Mesenchymal stem cell (in vitro differentiated cells and primary cell): ENCODE data around the gene TMCO4.
"Not testable (repeated sequence)": the region's sequence is repeated elsewhere in the genome, so short reads cannot be mapped to it uniquely, and the experiment has no call there.

Experiments
- DNase-seq: peaks from one replicate; pipeline ENCODE4 v3.0.0-alpha.2; 2013
- H2AFZ ChIP-seq: one replicate; pipeline ENCODE4 v1.6.1; 2013; ENCODE audit warnings: low read depth, mild to moderate bottlenecking, control low read depth, inconsistent platforms, low read length, moderate library complexity
- H2AK5ac ChIP-seq: 2 replicates; pipeline ENCODE4 v1.6.1; 2013; ENCODE audit warnings: low read length, moderate library complexity, mild to moderate bottlenecking, inconsistent platforms; ENCODE audit not compliant: severe bottlenecking
- H2BK120ac ChIP-seq: one replicate; pipeline ENCODE4 v1.6.1; 2013; ENCODE audit warnings: low read depth, mild to moderate bottlenecking, inconsistent platforms, low read length, moderate library complexity
- H2BK12ac ChIP-seq, 2 experiments: one replicate each; pipeline ENCODE4 v1.6.1; 2013; ENCODE audit warnings: inconsistent platforms in 2 of 2, low read length in 2 of 2, mild to moderate bottlenecking in 2 of 2, moderate library complexity in 2 of 2, control low read depth in 1 of 2
- H2BK15ac ChIP-seq: one replicate; pipeline ENCODE4 v1.6.1; 2013; ENCODE audit warnings: mild to moderate bottlenecking, low read depth, inconsistent platforms; ENCODE audit not compliant: poor library complexity, severe bottlenecking
- H2BK5ac ChIP-seq: 2 replicates; pipeline ENCODE4 v1.6.1; 2013; ENCODE audit warnings: low read depth, mild to moderate bottlenecking, low read length, control low read depth, inconsistent platforms; ENCODE audit not compliant: poor library complexity, severe bottlenecking
- H3K14ac ChIP-seq, 2 experiments: one replicate each; pipeline ENCODE4 v1.6.1; 2013; ENCODE audit warnings: inconsistent platforms in 2 of 2, low read length in 2 of 2, control low read depth in 1 of 2, mild to moderate bottlenecking in 1 of 2, moderate library complexity in 1 of 2
- H3K18ac ChIP-seq, 2 experiments: one replicate each; pipeline ENCODE4 v1.6.1; 2013; ENCODE audit warnings: inconsistent platforms in 2 of 2, low read length in 2 of 2, control low read depth in 1 of 2, low read depth in 1 of 2, mild to moderate bottlenecking in 1 of 2
- H3K23ac ChIP-seq, 2 experiments: one replicate each; pipeline ENCODE4 v1.6.1; 2013; ENCODE audit warnings: inconsistent platforms in 2 of 2, low read length in 2 of 2, mild to moderate bottlenecking in 2 of 2, moderate library complexity in 2 of 2, control low read depth in 1 of 2
- H3K27ac ChIP-seq: 2 replicates; pipeline ENCODE4 v1.5.1; 2013; ENCODE audit warnings: mild to moderate bottlenecking, moderate library complexity, low read length, control low read depth, inconsistent platforms; ENCODE audit not compliant: poor library complexity, severe bottlenecking
- H3K27me3 ChIP-seq, 2 experiments: 2 replicates each; pipeline versions ENCODE4 v1.6.1 to v1.7.0; 2013; ENCODE audit warnings: low read length in 2 of 2, mild to moderate bottlenecking in 2 of 2, moderate library complexity in 2 of 2, control low read depth in 1 of 2, inconsistent platforms in 1 of 2; ENCODE audit not compliant: control insufficient read depth in 1 of 2, insufficient read depth in 1 of 2
- H3K36me3 ChIP-seq, 2 experiments: 2 replicates each; pipeline versions ENCODE4 v1.6.1 to v1.7.0; 2013; ENCODE audit warnings: low read length in 2 of 2, control low read depth in 1 of 2, inconsistent platforms in 1 of 2, low read depth in 1 of 2, mild to moderate bottlenecking in 1 of 2; ENCODE audit not compliant: insufficient read depth in 2 of 2, control insufficient read depth in 1 of 2
- H3K4ac ChIP-seq, 2 experiments: one replicate each; pipeline ENCODE4 v1.6.1; 2013; ENCODE audit warnings: inconsistent platforms in 2 of 2, low read length in 2 of 2, mild to moderate bottlenecking in 2 of 2, moderate library complexity in 2 of 2, control low read depth in 1 of 2, low read depth in 1 of 2
- H3K4me1 ChIP-seq: 2 replicates; pipeline ENCODE4 v1.6.1; 2013; ENCODE audit warnings: low read depth, low read length, control low read depth; ENCODE audit not compliant: control insufficient read depth, insufficient read depth
- H3K4me2 ChIP-seq: 2 replicates; pipeline ENCODE4 v1.6.1; 2013; ENCODE audit warnings: low read length, mild to moderate bottlenecking, inconsistent platforms; ENCODE audit not compliant: poor library complexity, severe bottlenecking
- H3K4me3 ChIP-seq, 2 experiments: 2 replicates each; pipeline versions ENCODE4 v1.5.1 to v1.7.0; 2013; ENCODE audit warnings: low read length in 2 of 2, mild to moderate bottlenecking in 2 of 2, control low read depth in 1 of 2, low read depth in 1 of 2; ENCODE audit not compliant: insufficient read depth in 1 of 2
- H3K79me1 ChIP-seq: replicated peaks from 2 replicates; pipeline ENCODE4 v1.6.1; 2013; ENCODE audit warnings: mild to moderate bottlenecking, control low read depth, low read length, inconsistent platforms; ENCODE audit not compliant: poor library complexity, severe bottlenecking
- H3K9ac ChIP-seq: 2 replicates; pipeline ENCODE4 v1.7.0; 2013; ENCODE audit warnings: mild to moderate bottlenecking, low read length, moderate library complexity
- H3K9me3 ChIP-seq: 2 replicates; pipeline ENCODE4 v1.7.0; 2013; ENCODE audit warnings: mild to moderate bottlenecking, low read length; ENCODE audit not compliant: control insufficient read depth
- H4K8ac ChIP-seq: one replicate; pipeline ENCODE4 v1.6.1; 2013; ENCODE audit warnings: inconsistent platforms, mild to moderate bottlenecking, low read length, moderate library complexity
- H4K91ac ChIP-seq: one replicate; pipeline ENCODE4 v1.6.1; 2013; ENCODE audit warnings: mild to moderate bottlenecking, low read length, inconsistent platforms
- WGBS: methylation state at CpG from one replicate; pipeline ENCODE4 v1.1.7; 2013; ENCODE audit warnings: mixed read lengths; 5-methylcytosine and 5-hydroxymethylcytosine counted together

Gene TMCO4

DNA sequence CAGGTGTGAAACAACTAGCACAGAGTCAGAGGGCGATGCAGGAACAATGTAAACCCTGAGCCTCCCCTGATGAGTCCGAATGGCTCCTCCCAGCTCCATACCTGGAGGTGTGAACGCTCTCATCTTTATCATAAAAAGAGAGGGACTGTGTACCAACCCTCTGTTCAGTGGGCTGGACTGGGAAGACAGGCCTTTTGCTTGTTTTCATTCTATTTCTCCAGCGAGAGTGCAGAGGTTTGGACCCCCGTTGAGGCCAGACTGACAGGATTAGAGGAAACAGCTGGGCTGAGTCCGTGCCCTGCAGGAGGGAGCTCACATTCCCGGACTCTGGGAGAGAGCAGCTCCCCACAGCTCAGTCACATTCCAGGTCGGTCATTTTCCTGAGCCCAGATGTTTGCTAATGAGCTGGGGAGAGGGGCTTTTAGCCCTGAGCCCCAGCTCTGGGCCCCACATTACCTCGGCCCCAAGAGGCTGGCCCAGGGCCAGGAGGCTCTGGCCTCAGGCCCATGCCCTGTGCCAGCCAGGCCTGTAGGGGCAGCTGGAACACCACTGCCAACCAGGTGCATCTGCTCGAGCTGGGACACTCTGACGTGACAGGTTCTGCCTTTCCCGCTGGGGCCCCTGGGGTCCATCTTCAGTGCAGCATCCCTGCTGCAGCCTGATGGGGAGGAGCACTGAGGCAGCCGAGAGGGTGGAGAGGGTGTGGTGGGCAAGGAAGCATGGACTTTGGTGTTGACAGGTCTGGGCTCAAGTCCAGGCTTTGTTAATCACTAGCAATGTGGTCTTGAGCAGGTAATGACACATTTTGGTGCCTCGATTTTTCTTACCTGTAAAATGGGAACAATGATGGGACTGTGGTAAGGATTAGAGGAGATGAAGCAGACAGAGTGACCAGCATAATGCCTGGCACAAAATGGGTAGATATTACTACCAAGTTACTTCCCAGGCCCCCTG is 159.1 kb downstream of the TMCO4 start:
- peak overlapping the region; percentile 54 for H2BK5ac ChIP-seq
- H4K91ac ChIP-seq: no peak overlapping the region
- peak overlapping the region; percentile 87 for H3K27ac ChIP-seq
- no peaks in the 10 kb centered on the region for H3K9me3 ChIP-seq
- H2BK15ac ChIP-seq: no peak overlapping the region
- H2AK5ac ChIP-seq: peak overlapping the region; percentile 92
- no peaks in the 10 kb centered on the region for H3K27me3 ChIP-seq
- no peak overlapping the region for H2AFZ ChIP-seq
- no peak overlapping the region for H3K4ac ChIP-seq
- peak overlapping the region; percentile 41 for H3K4me2 ChIP-seq
- peak overlapping the region in 1 of 2 experiments; percentile 47 for H2BK12ac ChIP-seq
- H3K36me3 ChIP-seq: no peaks in the 10 kb centered on the region
- no peak for DNase-seq
- no peak overlapping the region for H2BK120ac ChIP-seq
- WGBS: 36% methylated on average over 13 of the region's 14 CpGs
- H4K8ac ChIP-seq: no peak overlapping the region
- no peak overlapping the region for H3K4me3 ChIP-seq
- no peak overlapping the region for H3K18ac ChIP-seq
- H3K14ac ChIP-seq: peak overlapping the region in 1 of 2 experiments; percentile 26
- no peak overlapping the region for H3K23ac ChIP-seq
- no peak overlapping the region for H3K9ac ChIP-seq
- peaks cover 21% of the 10 kb centered on the region for H3K4me1 ChIP-seq
- peaks cover 2% of the 10 kb centered on the region for H3K79me1 ChIP-seq

DNA sequence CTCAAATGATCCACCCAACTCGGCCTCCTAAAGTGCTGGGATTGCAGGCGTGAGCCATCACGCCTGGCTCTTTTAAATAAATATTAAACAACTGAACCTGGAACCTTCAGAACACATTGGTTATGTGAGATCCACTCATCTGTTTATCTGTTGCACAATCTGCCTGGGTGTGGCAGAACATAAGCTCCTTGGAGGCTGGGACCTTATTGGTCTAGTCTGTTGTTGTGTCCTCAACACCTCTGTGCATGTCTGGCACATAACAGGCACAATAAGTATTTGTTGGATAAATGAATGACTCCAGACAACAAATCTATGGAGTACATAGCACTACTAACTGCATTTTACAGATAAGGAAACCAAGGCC is 159.7 kb downstream of the TMCO4 start:
- Histone ChIP-seq H3K14ac (no peak overlapping the region), H2AFZ (no peak overlapping the region)
- 94% methylated on average over 3 of the region's 3 CpGs for WGBS

DNA sequence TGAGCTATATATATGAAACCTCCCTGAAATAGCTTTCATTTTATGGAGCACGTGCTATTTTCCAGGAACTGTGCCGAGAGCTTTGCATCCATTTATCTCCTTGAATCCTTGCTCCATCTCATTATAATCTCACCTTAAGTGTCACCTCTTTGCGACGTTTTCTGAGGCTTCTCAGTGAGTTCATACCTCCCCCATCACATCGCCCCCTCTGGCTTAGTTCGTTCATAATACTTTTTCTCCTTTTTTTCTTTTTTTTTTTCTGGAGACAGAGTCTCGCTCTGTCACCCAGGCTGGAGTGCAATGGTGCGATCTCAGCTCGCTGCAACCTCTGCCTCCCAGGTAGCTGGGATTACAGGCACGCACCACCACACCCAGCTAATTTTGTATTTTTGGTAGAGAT is 160.5 kb downstream of the TMCO4 start:
- H3K4me1 ChIP-seq: peaks cover 14% of the 10 kb centered on the region
- not testable (repeated sequence) for H3K18ac ChIP-seq, H2AK5ac ChIP-seq, H3K27me3 ChIP-seq, H3K23ac ChIP-seq, H3K4me2 ChIP-seq, H4K8ac ChIP-seq, H3K79me1 ChIP-seq, H2BK12ac ChIP-seq, DNase-seq, H3K4me3 ChIP-seq, H2BK120ac ChIP-seq, H2AFZ ChIP-seq, H4K91ac ChIP-seq, H2BK15ac ChIP-seq, H3K9ac ChIP-seq, H3K36me3 ChIP-seq, H3K27ac ChIP-seq, H3K9me3 ChIP-seq, H2BK5ac ChIP-seq, H3K4ac ChIP-seq, H3K14ac ChIP-seq
- 75% methylated on average over 10 of the region's 10 CpGs for WGBS

More for the DNA sequence above, 159.7 kb downstream of the TMCO4 start:
- Histone ChIP-seq H3K79me1 (no peaks in the 10 kb centered on the region), H2BK12ac (no peak overlapping the region), H3K18ac (no peak overlapping the region), H3K4me2 (no peak overlapping the region), H2BK120ac (no peak overlapping the region), H3K4me3 (no peak overlapping the region), H3K9ac (no peak overlapping the region), H4K8ac (no peak overlapping the region), H3K36me3 (no peaks in the 10 kb centered on the region), H3K23ac (no peak overlapping the region), H3K27ac (peak overlapping the region; percentile 87), H3K4me1 (peaks cover 14% of the 10 kb centered on the region), H2AK5ac (no peak overlapping the region), H4K91ac (no peak overlapping the region), H3K9me3 (no peaks in the 10 kb centered on the region), H3K4ac (no peak overlapping the region), H3K27me3 (no peaks in the 10 kb centered on the region), H2BK15ac (no peak overlapping the region), H2BK5ac (no peak overlapping the region)
- peak; percentile 51 for DNase-seq

DNA sequence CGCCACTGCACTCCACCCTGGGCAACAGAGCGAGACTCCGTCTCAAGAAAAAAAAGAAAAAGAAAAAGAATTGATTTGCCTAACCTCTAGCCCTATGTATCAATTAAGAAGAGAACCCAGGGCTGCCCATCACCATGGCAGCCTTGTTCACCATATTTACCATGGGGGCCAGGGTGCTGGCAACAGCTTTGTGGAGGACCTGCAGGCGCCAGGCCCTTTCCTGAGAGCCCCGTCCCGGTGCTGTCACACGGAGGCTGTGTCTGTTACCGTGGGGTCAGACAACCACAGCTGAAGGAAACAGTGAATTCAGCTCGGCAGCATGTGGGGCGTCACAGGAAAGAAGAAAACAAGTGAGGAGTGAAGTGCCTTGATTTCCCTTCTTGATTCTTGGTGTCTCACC is 162.1 kb downstream of the TMCO4 start:
- Histone ChIP-seq H3K27ac (no peak overlapping the region), H3K4me2 (no peak overlapping the region), H3K9ac (no peak overlapping the region), H2AFZ (no peak overlapping the region), H3K79me1 (no peaks in the 10 kb centered on the region), H3K27me3 (no peaks in the 10 kb centered on the region), H3K14ac (no peak overlapping the region), H3K18ac (no peak overlapping the region), H3K4ac (no peak overlapping the region), H2BK120ac (no peak overlapping the region), H4K91ac (no peak overlapping the region), H4K8ac (no peak overlapping the region), H3K36me3 (no peaks in the 10 kb centered on the region), H3K23ac (no peak overlapping the region), H3K9me3 (no peaks in the 10 kb centered on the region), H3K4me1 (peaks cover 7% of the 10 kb centered on the region), H2BK5ac (no peak overlapping the region), H2BK12ac (no peak overlapping the region), H3K4me3 (no peak overlapping the region), H2AK5ac (no peak overlapping the region), H2BK15ac (no peak overlapping the region)
- 94% methylated on average over 7 of the region's 10 CpGs for WGBS
- DNase-seq: no peak
